Mammary epithelial cell (primary cell): ENCODE measurements around the gene CDH24.

Experiments
- CTCF ChIP-seq, 2 donors: IDR thresholded peaks in 1 of 2; conservative IDR thresholded peaks in 1 of 2; 2 replicates each; pipeline ENCODE4 v1.5.1; 2011 to 2012; ENCODE audit warnings: inconsistent platforms in 2 of 2, low read length in 2 of 2, mild to moderate bottlenecking in 2 of 2, control low read depth in 1 of 2, low read depth in 1 of 2; ENCODE audit not compliant: insufficient read depth in 1 of 2; ENCODE audit errors: extremely low read depth in 1 of 2
- EZH2 ChIP-seq: IDR thresholded peaks from 2 replicates; pipeline ENCODE4 v1.6.1; 2012; ENCODE audit warnings: low read length, inconsistent platforms, borderline replicate concordance

DNA sequence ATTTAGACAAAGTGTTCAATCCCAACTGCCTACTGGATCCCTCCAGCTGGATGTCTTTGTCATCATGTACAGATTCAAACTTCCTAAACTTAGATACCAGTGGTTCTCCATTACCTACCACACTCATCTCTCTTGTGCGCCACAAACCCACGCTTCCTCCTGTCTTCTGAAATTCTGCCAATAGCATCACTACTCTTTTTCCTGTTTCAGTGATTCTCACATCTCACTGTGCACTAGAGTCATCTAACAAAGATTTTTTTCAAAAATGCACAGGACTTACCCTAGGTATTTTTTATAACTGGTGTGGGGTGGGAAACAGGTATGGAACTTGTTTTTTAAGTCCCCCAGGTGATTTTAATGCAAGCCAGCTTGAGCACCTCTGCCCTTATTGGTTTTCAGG, 28.5 kb downstream of the CDH24 start:
- no peak for TF ChIP-seq CTCF (conservative IDR thresholded peaks at IDR 0.05 in 1 of 2, IDR thresholded peaks at IDR 0.05 in 1 of 2; ENCODE audit: extremely low read depth in 1 of 2, insufficient read depth in 1 of 2, low read depth in 1 of 2, low read length in 2 of 2)
- no peak for TF ChIP-seq EZH2
